ENCODE measurements around the gene ANKRD55.
A peak's percentile ranks its signal among the peaks of the same experiment; 100 is the strongest.
"Not testable (repeated sequence)": the region's sequence is repeated elsewhere in the genome, so short reads cannot be mapped to it uniquely, and the experiment has no call there.

Gene ANKRD55

DNA sequence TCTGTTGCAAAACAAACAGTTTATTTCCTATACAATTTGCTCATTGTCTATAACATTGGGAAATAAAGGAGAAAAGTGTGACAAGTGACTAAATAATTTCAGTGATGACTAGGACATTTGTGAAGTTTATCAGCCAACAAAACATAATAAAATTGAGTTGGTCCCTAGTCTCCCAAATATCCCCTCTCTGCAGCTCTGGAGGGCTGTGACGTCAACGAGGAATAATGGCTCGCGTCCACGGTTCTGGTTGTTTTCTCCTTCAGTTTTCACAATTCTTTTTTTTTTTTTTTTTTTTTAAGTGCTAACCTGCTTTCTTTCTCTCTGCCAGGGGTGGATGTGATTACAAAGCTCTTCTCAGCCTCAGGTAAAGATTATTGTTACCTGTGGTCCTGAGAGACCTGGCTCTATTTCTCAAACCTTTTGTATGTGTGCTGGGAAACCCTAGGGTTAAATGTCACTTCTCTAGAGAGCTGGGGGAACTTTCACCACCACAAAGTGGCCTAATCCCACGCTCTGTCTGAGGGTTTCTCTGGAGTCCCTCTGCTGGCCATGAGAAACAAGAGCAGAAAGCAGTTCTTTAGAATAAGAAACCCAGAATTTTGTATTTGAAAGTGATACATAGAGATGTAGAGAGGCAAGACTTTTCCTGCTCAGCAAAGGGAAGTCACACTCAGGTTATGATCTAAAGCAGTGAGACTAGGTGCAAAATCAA is 36.2 kb upstream of the ANKRD55 start:
- H3K9me3 Mint-ChIP-seq: peaks cover 4% of the 10 kb centered on the region
- TF ChIP-seq, protein P1, sequence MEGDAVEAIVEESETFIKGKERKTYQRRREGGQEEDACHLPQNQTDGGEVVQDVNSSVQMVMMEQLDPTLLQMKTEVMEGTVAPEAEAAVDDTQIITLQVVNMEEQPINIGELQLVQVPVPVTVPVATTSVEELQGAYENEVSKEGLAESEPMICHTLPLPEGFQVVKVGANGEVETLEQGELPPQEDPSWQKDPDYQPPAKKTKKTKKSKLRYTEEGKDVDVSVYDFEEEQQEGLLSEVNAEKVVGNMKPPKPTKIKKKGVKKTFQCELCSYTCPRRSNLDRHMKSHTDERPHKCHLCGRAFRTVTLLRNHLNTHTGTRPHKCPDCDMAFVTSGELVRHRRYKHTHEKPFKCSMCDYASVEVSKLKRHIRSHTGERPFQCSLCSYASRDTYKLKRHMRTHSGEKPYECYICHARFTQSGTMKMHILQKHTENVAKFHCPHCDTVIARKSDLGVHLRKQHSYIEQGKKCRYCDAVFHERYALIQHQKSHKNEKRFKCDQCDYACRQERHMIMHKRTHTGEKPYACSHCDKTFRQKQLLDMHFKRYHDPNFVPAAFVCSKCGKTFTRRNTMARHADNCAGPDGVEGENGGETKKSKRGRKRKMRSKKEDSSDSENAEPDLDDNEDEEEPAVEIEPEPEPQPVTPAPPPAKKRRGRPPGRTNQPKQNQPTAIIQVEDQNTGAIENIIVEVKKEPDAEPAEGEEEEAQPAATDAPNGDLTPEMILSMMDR (IDR thresholded peaks at IDR 0.05): peak; percentile 44
- peak; percentile 20 for DNase-seq
- H3K4me3 Mint-ChIP-seq: no peak overlapping the region
- no peaks in the 10 kb centered on the region for H3K27me3 Mint-ChIP-seq (ENCODE audit: low read depth, poor library complexity)
- H3K36me3 Mint-ChIP-seq (ENCODE audit: low read depth): no peaks in the 10 kb centered on the region
- H3K4me1 Mint-ChIP-seq: peaks cover 13% of the 10 kb centered on the region
- no peak overlapping the region for H3K27ac Mint-ChIP-seq

DNA sequence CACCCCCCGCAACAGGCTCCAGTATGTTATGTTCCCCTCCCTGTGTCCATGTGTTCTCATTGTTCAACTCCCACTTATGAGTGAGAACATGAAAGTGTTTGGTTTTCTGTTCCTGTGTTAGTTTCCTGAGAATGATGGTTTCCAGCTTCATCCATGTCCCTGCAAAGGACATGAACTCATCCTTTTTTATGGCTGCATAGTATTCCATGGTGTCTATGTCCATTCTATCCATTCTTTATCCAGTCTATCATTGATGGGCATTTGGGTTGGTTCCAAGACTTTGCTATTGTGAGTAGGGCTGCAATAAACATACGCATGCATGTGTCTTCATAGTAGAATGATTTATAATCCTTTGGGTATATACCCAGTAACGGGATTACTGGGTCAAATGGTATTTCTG is 35.6 kb upstream of the ANKRD55 start:
- not testable (repeated sequence) for H3K36me3 Mint-ChIP-seq (ENCODE audit: low read depth); H3K27me3 Mint-ChIP-seq (ENCODE audit: low read depth, poor library complexity); DNase-seq; H3K9me3 Mint-ChIP-seq; H3K27ac Mint-ChIP-seq; H3K4me3 Mint-ChIP-seq
- peaks cover 13% of the 10 kb centered on the region for H3K4me1 Mint-ChIP-seq

DNA sequence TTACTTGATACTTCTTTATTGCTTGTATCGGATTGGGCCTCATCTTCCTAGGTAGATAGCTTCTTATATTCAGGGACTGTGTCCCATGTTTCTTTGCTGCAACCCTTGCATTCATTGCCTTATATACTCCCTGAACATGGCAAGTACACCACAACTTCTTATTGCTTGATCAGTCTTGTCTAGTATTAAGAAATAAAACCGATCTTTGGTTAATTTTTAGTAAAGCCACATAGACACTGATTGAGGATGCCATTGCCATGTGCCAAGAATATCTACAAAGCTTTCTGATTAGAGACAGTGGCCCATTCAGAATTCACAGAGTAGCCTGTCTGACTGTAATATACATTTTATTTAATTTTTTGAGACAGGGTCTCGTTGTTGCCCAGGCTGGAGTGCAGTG is 34.7 kb upstream of the ANKRD55 start:
- H3K36me3 Mint-ChIP-seq (ENCODE audit: low read depth): no peaks in the 10 kb centered on the region
- no peak overlapping the region for H3K27ac Mint-ChIP-seq
- no peak for DNase-seq
- no peak overlapping the region for H3K4me3 Mint-ChIP-seq
- peaks cover 13% of the 10 kb centered on the region for H3K4me1 Mint-ChIP-seq
- H3K9me3 Mint-ChIP-seq: peaks cover 4% of the 10 kb centered on the region
- TF ChIP-seq, protein P1 (IDR thresholded peaks at IDR 0.05): no peak
- H3K27me3 Mint-ChIP-seq (ENCODE audit: low read depth, poor library complexity): no peaks in the 10 kb centered on the region

DNA sequence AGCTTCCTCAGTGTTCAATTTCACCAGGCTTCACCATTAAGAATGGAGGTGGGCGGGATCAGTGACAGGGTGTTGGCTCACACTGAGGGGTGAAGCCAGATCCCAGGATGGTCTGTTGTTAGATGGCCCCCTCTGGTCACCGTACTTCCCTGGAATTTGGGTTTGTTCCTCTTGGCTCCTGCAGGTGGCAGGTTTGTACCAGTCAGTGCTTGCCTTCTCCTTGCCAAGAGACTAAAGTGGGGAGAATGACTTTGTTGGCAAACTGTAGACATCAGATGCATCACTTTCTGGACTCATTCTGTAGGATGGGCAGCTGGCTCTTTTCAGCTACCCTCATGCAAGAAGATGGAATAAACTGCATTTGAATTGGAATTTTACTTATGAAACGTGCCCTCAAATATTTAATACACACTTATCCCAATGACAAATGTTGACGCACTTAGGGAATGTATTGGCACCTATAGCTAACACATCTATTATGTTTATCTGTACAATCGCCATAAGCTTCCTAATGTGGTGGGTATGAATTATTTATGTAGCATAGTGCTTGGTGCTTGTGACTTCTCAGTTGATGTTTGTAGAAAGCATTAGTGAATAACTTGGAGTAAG is 31.4 kb upstream of the ANKRD55 start:
- H3K4me3 Mint-ChIP-seq: no peak overlapping the region
- peak; percentile 45 for DNase-seq
- no peak overlapping the region for H3K27ac Mint-ChIP-seq
- TF ChIP-seq, protein P1 (IDR thresholded peaks at IDR 0.05): peak; percentile 45
- H3K9me3 Mint-ChIP-seq: peaks cover 4% of the 10 kb centered on the region
- H3K4me1 Mint-ChIP-seq: peaks cover 4% of the 10 kb centered on the region
- no peaks in the 10 kb centered on the region for H3K27me3 Mint-ChIP-seq (ENCODE audit: low read depth, poor library complexity)
- no peaks in the 10 kb centered on the region for H3K36me3 Mint-ChIP-seq (ENCODE audit: low read depth)

DNA sequence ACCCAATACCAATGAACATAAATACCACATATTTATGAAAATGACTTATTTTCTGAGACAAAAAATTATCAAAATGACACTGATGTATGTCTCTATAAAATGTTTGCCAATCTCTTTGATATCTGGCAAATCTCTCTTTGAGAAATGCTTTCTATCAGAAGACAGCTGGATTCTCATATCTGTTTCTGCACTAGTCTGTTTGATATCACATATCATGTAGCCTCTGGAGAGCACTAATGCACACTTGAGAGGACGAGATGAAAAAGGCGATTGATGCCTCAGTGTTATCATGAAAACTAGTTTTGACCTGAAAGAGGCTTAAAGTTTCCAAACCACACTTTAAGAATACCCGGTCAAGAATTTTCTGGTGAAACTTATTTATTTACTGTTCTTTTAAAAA is 29.1 kb upstream of the ANKRD55 start:
- Mint-ChIP-seq H3K9me3 (peaks cover 12% of the 10 kb centered on the region), H3K27ac (no peak overlapping the region), H3K4me1 (no peaks in the 10 kb centered on the region), H3K27me3 (ENCODE audit: low read depth, poor library complexity) (no peaks in the 10 kb centered on the region), H3K4me3 (no peak overlapping the region), H3K36me3 (ENCODE audit: low read depth) (no peaks in the 10 kb centered on the region)
- TF ChIP-seq, protein P1 (IDR thresholded peaks at IDR 0.05): no peak
- no peak for DNase-seq

DNA sequence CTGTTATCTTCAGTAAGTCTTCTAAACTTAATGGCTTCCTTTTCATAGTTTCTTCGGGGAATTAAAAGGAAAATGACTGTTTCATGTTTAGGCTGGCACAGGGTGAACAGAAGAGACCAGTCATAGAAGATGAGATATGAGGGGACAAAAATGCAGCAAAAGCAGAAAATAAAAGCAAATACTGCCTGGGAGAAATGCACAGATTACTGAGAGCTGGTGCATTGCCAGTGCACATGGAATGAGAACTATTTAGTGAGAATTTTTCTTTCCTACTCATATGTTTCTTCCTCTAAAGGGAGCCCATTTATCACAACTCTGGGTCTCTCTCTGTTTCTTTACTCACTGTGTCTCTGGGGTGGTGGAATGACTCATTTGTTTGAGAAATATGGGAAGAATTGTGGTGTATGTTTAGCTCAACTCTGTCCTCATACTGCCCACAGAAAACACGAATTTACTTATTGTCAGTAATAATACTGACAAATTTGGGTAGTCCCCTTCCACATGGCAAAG is 25.9 kb upstream of the ANKRD55 start:
- peaks cover 8% of the 10 kb centered on the region for H3K9me3 Mint-ChIP-seq
- H3K4me3 Mint-ChIP-seq: no peak overlapping the region
- H3K27ac Mint-ChIP-seq: no peak overlapping the region
- TF ChIP-seq, protein P1 (IDR thresholded peaks at IDR 0.05): no peak
- DNase-seq: no peak
- no peaks in the 10 kb centered on the region for H3K4me1 Mint-ChIP-seq
- no peaks in the 10 kb centered on the region for H3K27me3 Mint-ChIP-seq (ENCODE audit: low read depth, poor library complexity)
- H3K36me3 Mint-ChIP-seq (ENCODE audit: low read depth): no peaks in the 10 kb centered on the region

DNA sequence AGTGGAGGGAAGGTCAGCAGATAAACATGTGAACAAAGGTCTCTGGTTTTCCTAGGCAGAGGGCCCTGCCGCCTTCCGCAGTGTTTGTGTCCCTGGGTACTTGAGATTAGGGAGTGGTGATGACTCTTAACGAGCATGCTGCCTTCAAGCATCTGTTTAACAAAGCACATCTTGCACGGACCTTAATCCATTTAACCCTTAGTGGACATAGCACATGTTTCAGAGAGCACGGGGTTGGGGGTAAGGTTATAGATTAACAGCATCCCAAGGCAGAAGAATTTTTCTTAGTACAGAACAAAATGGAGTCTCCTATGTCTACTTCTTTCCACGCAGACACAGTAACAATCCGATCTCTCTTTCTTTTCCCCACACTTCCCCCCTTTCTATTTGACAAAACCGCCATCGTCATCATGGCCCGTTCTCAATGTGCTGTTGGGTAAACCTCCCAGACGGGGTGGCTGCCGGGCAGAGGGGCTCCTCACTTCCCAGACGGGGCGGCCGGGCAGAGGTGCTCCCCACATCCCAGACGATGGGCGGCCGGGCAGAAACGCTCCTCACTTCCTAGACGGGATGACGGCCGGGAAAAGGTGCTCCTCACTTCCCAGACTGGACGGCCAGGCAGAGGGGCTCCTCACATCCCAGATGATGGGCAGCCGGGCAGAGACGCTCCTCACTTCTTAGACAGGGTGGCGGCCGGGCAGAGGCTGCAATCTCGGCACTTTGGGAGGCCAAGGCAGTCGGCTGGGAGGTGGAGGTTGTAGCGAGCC is 24.8 kb upstream of the ANKRD55 start:
- not testable (repeated sequence) for H3K9me3 Mint-ChIP-seq; H3K36me3 Mint-ChIP-seq (ENCODE audit: low read depth); H3K4me3 Mint-ChIP-seq; DNase-seq; H3K27ac Mint-ChIP-seq; H3K4me1 Mint-ChIP-seq; H3K27me3 Mint-ChIP-seq (ENCODE audit: low read depth, poor library complexity)
